Stomach (tissue), 9 donors: ENCODE measurements around the gene PRKG1. TPM values are rescaled to one million over a fixed set of nuclear protein-coding genes. Genes with fewer than 3 reads are reported as not detected.

Experiments used
- DNase-seq, 2 donors: peaks; one replicate each; pipeline versions ENCODE4 v3.0.0 to v3.0.0-alpha.2; 2013 to 2019
- H3K27ac ChIP-seq, 5 donors: fragments of 200-600 bp in 4 of 5; sonication (generic) in 4 of 5; one replicate each; pipeline ENCODE4 v1.5.1; 2013 to 2019; ENCODE audit warnings: mild to moderate bottlenecking in 1 of 5, moderate library complexity in 1 of 5
- H3K27me3 ChIP-seq, 3 donors: fragments of 200-600 bp; sonication (generic); one replicate each; pipeline ENCODE4 v1.5.1; 2017 to 2019; ENCODE audit warnings: mixed run types in 1 of 3
- H3K36me3 ChIP-seq, 4 donors: fragments of 200-600 bp; sonication (generic); 1 replicate in 3 of 4; 2 replicates in 1 of 4; pipeline ENCODE4 v1.5.1; 2016 to 2019
- H3K4me1 ChIP-seq, 4 donors: fragments of 200-600 bp; sonication (generic); one replicate each; pipeline ENCODE4 v1.5.1; 2016 to 2019
- H3K4me3 ChIP-seq, 4 donors: fragments of 200-600 bp; sonication (generic) in 3 of 4; one replicate each; pipeline ENCODE4 v1.5.1; 2016 to 2019; ENCODE audit warnings: mild to moderate bottlenecking in 1 of 4
- H3K9me3 ChIP-seq, 4 donors: fragments of 200-600 bp; sonication (generic); one replicate each; pipeline ENCODE4 v1.5.1; 2016 to 2019
- EP300 ChIP-seq: sonication (generic); formaldehyde crosslinking; IDR thresholded peaks from one replicate; pipeline ENCODE4 v1.6.1; 2017; ENCODE audit warnings: antibody characterized with exemption
- POLR2A ChIP-seq, 4 donors: fragments of 450-650 bp; IDR thresholded peaks; one replicate each; pipeline ENCODE4 v1.6.1; 2016; ENCODE audit warnings: antibody characterized with exemption in 4 of 4, control low read depth in 2 of 4, mild to moderate bottlenecking in 1 of 4, moderate library complexity in 1 of 4
- POLR2AphosphoS5 ChIP-seq, 3 donors: sonication (generic); formaldehyde crosslinking; IDR thresholded peaks; one replicate each; pipeline ENCODE4 v1.6.1; 2016; ENCODE audit warnings: antibody characterized with exemption in 3 of 3
- WGBS, 5 donors: extraction: QIAGEN DNeasy Blood & Tissue Kit in 3 of 5; methylation state at CpG; one replicate each; pipeline versions ENCODE4 v1.1.5 to v1.1.7; 2013 to 2018; 5-methylcytosine and 5-hydroxymethylcytosine counted together
- intact Hi-C: fragments of 100-400 bp; cut with DNase I; formaldehyde crosslinking; loops from one replicate; pipeline ENCODE4 v1.15.1; 2023; ENCODE audit warnings: low total_unique reads
- polyA plus RNA-seq, 3 donors: library from polyadenylated mRNA; stranded (reverse); fragments of 200-250 nt; gene quantifications; one replicate each; pipeline ENCODE4 v1.2.3, GENCODE V29; 2013
- total RNA-seq, 5 donors: library from RNA; depleted of rRNA; stranded (reverse); fragments of >200 nt; gene quantifications; one replicate each; pipeline versions ENCODE4 v1.1.0 to v1.2.3, GENCODE V29; 2014 to 2016
- TF ChIP-seq, protein P1 (sequence below), 7 experiments: fragments of 450-650 bp in 4 of 7; fragments of 200-600 bp in 3 of 7; sonication (generic) in 3 of 7; IDR thresholded peaks; one replicate each; pipeline ENCODE4 v1.5.1; 2016 to 2019; ENCODE audit warnings: antibody characterized with exemption in 7 of 7, control low read depth in 2 of 7, mild to moderate bottlenecking in 1 of 7
- donor health status: healthy with polysubstance abuse.
- donor health status: Bipolar disorder and iron deficiency.
- donor health status: healthy.

The PRKG1 gene
- total and polyA plus RNA-seq, 8 donors, result 1.5 to 89.2 (median 14.3) TPM

DNA sequence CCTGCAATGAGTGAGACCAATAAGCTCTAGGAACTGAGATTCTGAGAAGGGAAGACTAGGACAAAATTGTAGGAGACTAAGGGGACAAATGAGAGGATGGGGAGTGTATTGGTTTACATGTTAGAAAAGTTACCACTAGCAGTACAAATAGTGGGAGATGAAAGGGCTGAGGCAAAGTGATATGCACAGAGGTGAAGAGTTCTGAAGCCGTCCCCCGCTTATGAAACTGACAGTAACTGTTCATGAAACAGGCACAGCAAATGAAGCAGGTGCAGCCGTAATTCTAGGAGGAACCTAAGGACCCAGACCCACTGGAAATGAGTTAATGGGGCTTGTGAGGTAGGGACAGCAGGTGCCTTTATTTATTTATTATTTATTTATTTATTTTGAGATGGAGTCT is 211.3 kb downstream of the PRKG1 start:
- TF ChIP-seq, protein P1, sequence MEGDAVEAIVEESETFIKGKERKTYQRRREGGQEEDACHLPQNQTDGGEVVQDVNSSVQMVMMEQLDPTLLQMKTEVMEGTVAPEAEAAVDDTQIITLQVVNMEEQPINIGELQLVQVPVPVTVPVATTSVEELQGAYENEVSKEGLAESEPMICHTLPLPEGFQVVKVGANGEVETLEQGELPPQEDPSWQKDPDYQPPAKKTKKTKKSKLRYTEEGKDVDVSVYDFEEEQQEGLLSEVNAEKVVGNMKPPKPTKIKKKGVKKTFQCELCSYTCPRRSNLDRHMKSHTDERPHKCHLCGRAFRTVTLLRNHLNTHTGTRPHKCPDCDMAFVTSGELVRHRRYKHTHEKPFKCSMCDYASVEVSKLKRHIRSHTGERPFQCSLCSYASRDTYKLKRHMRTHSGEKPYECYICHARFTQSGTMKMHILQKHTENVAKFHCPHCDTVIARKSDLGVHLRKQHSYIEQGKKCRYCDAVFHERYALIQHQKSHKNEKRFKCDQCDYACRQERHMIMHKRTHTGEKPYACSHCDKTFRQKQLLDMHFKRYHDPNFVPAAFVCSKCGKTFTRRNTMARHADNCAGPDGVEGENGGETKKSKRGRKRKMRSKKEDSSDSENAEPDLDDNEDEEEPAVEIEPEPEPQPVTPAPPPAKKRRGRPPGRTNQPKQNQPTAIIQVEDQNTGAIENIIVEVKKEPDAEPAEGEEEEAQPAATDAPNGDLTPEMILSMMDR (IDR thresholded peaks at IDR 0.05), result no peak
- no peak for TF ChIP-seq POLR2A (IDR thresholded peaks at IDR 0.05)
- no peak for TF ChIP-seq POLR2AphosphoS5 (IDR thresholded peaks at IDR 0.05)
- TF ChIP-seq EP300, result no peak
- Histone ChIP-seq H3K4me3 (no peak overlapping the region), H3K27me3 (no peaks in the 10 kb centered on the region), H3K27ac (no peak overlapping the region), H3K4me1 (no peaks in the 10 kb centered on the region), H3K9me3 (no peaks in the 10 kb centered on the region), H3K36me3 (no peaks in the 10 kb centered on the region)
- 93 to 99% (median 94%) methylated on average over 3 of the region's 3 CpGs for WGBS, 5 donors
- DNase-seq, result no peak
- intact Hi-C loops, result no loop called here

DNA sequence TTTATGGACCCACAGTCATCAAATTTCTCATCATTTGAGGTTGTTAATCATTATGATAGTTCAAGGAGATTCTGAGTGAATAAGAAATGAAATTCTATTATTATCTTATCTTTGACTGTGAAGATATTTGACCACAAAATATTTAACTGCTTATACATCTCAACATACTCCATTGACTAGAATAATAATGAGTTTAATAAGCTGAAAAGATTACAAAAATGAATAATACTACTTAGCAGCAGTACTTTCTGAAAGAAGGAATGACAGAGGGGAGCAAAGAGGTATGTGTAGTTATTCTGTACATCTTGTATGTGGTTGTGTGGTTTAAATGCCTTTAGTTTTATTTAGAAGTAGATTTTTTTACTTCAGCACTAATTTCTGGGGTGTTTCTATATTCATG is 214.2 kb downstream of the PRKG1 start:
- Histone ChIP-seq H3K9me3 (no peaks in the 10 kb centered on the region), H3K27me3 (no peaks in the 10 kb centered on the region), H3K4me1 (no peaks in the 10 kb centered on the region), H3K27ac (no peak overlapping the region), H3K4me3 (no peak overlapping the region), H3K36me3 (no peaks in the 10 kb centered on the region)
- intact Hi-C loops, result no loop called here
- no peak for DNase-seq
- TF ChIP-seq EP300 (no peak), POLR2A (IDR thresholded peaks at IDR 0.05) (no peak)

DNA sequence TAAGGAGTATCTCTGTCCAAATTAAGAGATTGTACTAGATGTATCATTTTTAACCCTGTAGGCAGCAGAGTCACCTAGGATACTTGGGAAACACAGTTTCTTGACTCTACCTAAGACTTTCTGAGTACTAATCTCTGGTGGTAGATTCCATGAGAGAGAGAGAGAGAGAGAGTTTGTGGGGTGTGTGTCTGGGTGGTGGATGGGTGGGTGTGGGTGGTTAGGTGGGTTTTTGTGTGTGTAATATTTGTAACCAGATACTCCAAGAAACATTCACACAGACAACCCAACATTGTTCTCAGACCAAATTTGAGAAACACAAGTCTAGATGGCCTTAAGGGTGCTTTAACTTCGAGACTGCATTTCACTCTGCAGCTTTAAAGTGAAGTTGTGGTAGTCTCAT is 215.2 kb downstream of the PRKG1 start:
- Histone ChIP-seq H3K9me3 (no peaks in the 10 kb centered on the region), H3K4me1 (no peaks in the 10 kb centered on the region), H3K36me3 (no peaks in the 10 kb centered on the region), H3K27ac (no peak overlapping the region), H3K4me3 (no peak overlapping the region), H3K27me3 (no peaks in the 10 kb centered on the region)
- TF ChIP-seq, protein P1 (IDR thresholded peaks at IDR 0.05), result no peak
- no peak for TF ChIP-seq EP300
- no peak for TF ChIP-seq POLR2A (IDR thresholded peaks at IDR 0.05)
- no peak for TF ChIP-seq POLR2AphosphoS5 (IDR thresholded peaks at IDR 0.05)
- WGBS, 5 donors, result 73 to 89% (median 78%) methylated on average over 1 of the region's 1 CpG
- no peak for DNase-seq
- intact Hi-C loops, result no loop called here

DNA sequence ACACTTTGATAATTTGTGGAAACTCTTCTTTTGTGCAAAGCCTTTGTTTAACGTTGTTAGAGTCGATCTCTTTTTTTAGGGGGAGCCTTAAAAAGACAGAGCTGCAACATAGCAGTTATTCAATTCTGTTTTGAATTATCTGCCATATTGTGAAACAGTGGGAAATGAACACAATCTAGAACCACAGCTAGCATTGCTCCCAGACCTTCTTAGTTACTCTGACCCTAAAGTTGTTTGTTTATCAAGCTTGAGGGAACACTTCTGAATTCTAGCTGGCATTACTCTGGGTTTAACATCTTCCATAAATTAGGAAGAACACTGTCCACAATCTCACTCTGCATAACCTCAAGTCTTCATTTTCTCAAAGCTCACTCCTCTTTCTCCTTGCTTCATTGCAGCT is 217.7 kb downstream of the PRKG1 start:
- TF ChIP-seq POLR2AphosphoS5 (IDR thresholded peaks at IDR 0.05) (no peak), POLR2A (IDR thresholded peaks at IDR 0.05) (no peak), EP300 (no peak)
- TF ChIP-seq, protein P1 (IDR thresholded peaks at IDR 0.05), result no peak
- Histone ChIP-seq H3K36me3 (no peaks in the 10 kb centered on the region), H3K4me3 (no peak overlapping the region), H3K4me1 (no peaks in the 10 kb centered on the region), H3K27me3 (no peaks in the 10 kb centered on the region), H3K27ac (no peak overlapping the region), H3K9me3 (no peaks in the 10 kb centered on the region)
- no peak for DNase-seq
- 59 to 71% (median 66%) methylated on average over 2 of the region's 2 CpGs for WGBS, 5 donors
- intact Hi-C loops, result no loop called here

DNA sequence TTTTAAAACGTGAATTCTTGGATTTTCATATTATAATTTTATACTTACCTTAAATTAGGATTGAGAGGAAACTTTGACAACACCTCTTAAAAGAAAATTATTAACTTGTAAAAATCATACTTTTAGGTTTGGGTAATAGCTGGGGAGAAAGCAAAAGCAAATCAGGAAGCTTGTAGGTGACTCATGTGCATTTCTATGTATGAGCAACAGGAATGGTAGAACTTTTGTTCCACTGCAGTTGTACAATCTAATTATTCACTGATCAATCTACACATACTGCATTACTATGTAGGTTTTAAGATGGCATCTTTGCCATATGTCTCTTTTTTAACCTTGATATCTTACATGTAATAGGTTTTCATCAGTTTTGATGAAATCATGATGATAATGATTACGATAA is 223.2 kb downstream of the PRKG1 start:
- 48 to 94% (median 89%) methylated on average over 2 of the region's 2 CpGs for WGBS, 5 donors
- intact Hi-C loops, result no loop called here
- H3K27me3 ChIP-seq, result no peaks in the 10 kb centered on the region
- TF ChIP-seq, protein P1 (IDR thresholded peaks at IDR 0.05), result no peak
- no peak for TF ChIP-seq POLR2A (IDR thresholded peaks at IDR 0.05)
- no peak overlapping the region for H3K4me3 ChIP-seq
- H3K27ac ChIP-seq, result no peak overlapping the region
- H3K9me3 ChIP-seq, result no peaks in the 10 kb centered on the region
- H3K36me3 ChIP-seq, result no peaks in the 10 kb centered on the region
- H3K4me1 ChIP-seq, result peaks cover 0 to 14% (median 6%) of the 10 kb centered on the region in 4 donors
- DNase-seq, result no peak
